Erythroblast (primary cell): Measurements from ENCODE around the gene RPL35.

Experiments
- GATA1 ChIP-seq: IDR thresholded peaks from 2 replicates; pipeline ENCODE4 v1.6.1; 2011; ENCODE audit warnings: low read depth, mild to moderate bottlenecking, control low read depth, low read length, moderate library complexity
- POLR2A ChIP-seq: IDR thresholded peaks from 2 replicates; pipeline ENCODE4 v1.6.1; 2011; ENCODE audit warnings: mild to moderate bottlenecking, low read length

DNA sequence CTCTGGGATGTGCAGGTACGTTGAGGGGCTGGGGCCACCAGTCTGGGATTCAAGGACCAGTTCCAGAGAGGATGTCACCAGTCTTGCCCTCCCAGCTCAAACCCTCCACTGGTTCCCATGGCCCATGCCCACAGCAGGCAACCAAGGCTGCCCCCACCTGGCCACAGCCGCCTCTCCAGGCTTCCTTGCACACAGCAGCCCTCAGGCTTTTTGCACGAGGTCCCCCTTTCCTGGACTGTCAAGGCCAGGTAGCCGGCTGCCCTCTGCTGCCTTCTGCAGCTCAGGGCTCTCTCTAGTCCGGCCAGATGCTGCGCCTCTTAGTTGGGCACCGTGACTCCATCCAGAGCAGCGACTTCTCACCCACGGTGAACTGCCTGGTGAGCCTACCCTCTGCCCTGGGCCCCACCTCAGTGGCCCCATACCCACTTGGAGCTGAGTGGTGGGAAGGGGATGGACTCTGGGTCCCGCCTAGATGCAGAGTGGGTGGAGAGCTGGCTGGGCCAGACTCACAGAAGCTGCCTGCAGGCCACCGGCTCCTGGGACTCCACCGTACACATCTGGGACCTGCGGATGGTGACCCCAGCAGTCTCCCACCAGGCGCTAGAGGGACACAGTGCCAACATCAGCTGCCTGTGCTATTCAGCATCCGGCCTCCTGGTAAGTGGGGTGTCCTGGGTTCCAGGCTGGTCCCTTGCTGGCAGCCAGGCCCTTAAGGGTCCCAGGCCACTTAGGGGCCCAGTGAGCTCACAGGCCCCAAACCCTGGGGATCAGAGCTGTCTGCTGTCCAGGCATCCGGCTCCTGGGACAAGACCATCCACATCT lies 5.6 kb downstream of the RPL35 start:
- no peak for TF ChIP-seq POLR2A
- TF ChIP-seq GATA1, result no peak
